Endothelial cell of umbilical vein (primary cell): Measurements from ENCODE around the gene DEGS2. TPM values are rescaled to one million over a fixed set of nuclear protein-coding genes. Genes with fewer than 3 reads are reported as not detected.

Experiments used
- BruUV-seq: library from RNA; stranded (reverse); fragments of 400-500 nt; replicated peaks from 2 replicates; lab custom pipeline; 2021; lab: Mats Ljungman, UMichigan
- CTCF ChIA-PET: fragments of 300-600, 350-600 bp; sonication (Branson Sonifier 250); formaldehyde crosslinking; loops from one replicate; lab custom pipeline; 2021; ENCODE audit warnings: antibody characterized with exemption, inconsistent platforms; lab: Charles Lee
- POLR2A ChIA-PET: fragments of 300-600, 350-600 bp; sonication (Branson Sonifier 250); formaldehyde crosslinking; loops from one replicate; lab custom pipeline; 2021; ENCODE audit warnings: antibody characterized with exemption, inconsistent platforms; lab: Charles Lee
- DNase-seq: peaks from one replicate; pipeline ENCODE4 v3.0.0-alpha.2; 2011; ENCODE audit warnings: low read depth, low spot score
- FAIRE-seq: peaks from 2 replicates; lab custom pipeline; 2011; peaks lifted over from hg19 to GRCh38; lab: Jason Lieb, UNC
- H2AFZ ChIP-seq: 2 replicates; pipeline ENCODE4 v1.6.0; 2012; ENCODE audit warnings: low read depth, low read length, control low read depth, inconsistent platforms
- H3K27ac ChIP-seq: 2 replicates; pipeline ENCODE4 v1.5.1; 2011; ENCODE audit warnings: low read depth, mild to moderate bottlenecking, control low read depth, low read length, moderate library complexity; ENCODE audit not compliant: insufficient read depth
- H3K27me3 ChIP-seq, 2 experiments: 2 replicates each; pipeline versions ENCODE4 v1.6.0 to v1.6.1; 2011; ENCODE audit warnings: low read length in 2 of 2, mixed read lengths in 1 of 2; ENCODE audit not compliant: control insufficient read depth in 2 of 2, insufficient read depth in 2 of 2
- H3K36me3 ChIP-seq, 2 experiments: 2 replicates in 1 of 2; 3 replicates in 1 of 2; pipeline ENCODE4 v1.5.1; 2011; ENCODE audit warnings: low read length in 2 of 2, mild to moderate bottlenecking in 1 of 2, moderate library complexity in 1 of 2; ENCODE audit not compliant: control insufficient read depth in 2 of 2, insufficient read depth in 2 of 2; ENCODE audit errors: extremely low read depth in 1 of 2
- H3K4me1 ChIP-seq: 3 replicates; pipeline ENCODE4 v1.5.1; 2011; ENCODE audit warnings: mild to moderate bottlenecking, low read length; ENCODE audit not compliant: control insufficient read depth, insufficient read depth; ENCODE audit errors: extremely low read depth
- H3K4me2 ChIP-seq: 2 replicates; pipeline ENCODE4 v1.6.1; 2011; ENCODE audit warnings: low read length, control low read depth, mixed read lengths; ENCODE audit not compliant: insufficient read depth
- H3K4me3 ChIP-seq, 3 experiments: fragments of 200-600 bp in 1 of 3; sonication (generic), shearing (Covaris generic) in 1 of 3; replicated peaks in 1 of 3; 2 replicates each; pipeline ENCODE4 v1.5.1; 2011 to 2016; ENCODE audit warnings: control low read depth in 3 of 3, low read length in 3 of 3, mild to moderate bottlenecking in 2 of 3, inconsistent platforms in 1 of 3, low read depth in 1 of 3, moderate library complexity in 1 of 3; ENCODE audit not compliant: insufficient read depth in 1 of 3
- H3K79me2 ChIP-seq: 2 replicates; pipeline ENCODE4 v1.6.0; 2012; ENCODE audit warnings: low read length, inconsistent platforms; ENCODE audit not compliant: control insufficient read depth, insufficient read depth
- H3K9ac ChIP-seq: replicated peaks from 2 replicates; pipeline ENCODE3; 2011; ENCODE audit warnings: low read length, control low read depth; ENCODE audit not compliant: insufficient read depth; ENCODE audit errors: extremely low read depth
- H3K9me1 ChIP-seq: replicated peaks from 3 replicates; pipeline ENCODE4 v1.6.0; 2011; ENCODE audit warnings: mild to moderate bottlenecking, low read length; ENCODE audit not compliant: control insufficient read depth, insufficient read depth; ENCODE audit errors: extremely low read depth
- H3K9me3 ChIP-seq: replicated peaks from 2 replicates; pipeline ENCODE4 v1.5.1; 2012; ENCODE audit warnings: low read length, inconsistent platforms; ENCODE audit not compliant: control insufficient read depth, insufficient read depth
- H4K20me1 ChIP-seq: replicated peaks from 2 replicates; pipeline ENCODE3; 2011; ENCODE audit warnings: mild to moderate bottlenecking, low read length; ENCODE audit not compliant: control insufficient read depth, insufficient read depth; ENCODE audit errors: extremely low read depth
- CTCF ChIP-seq, 2 donors: IDR thresholded peaks; 1 replicate in 1 of 2; 2 replicates in 1 of 2; pipeline ENCODE4 v1.5.1; 2011; ENCODE audit warnings: low read length in 2 of 2, mild to moderate bottlenecking in 2 of 2, moderate library complexity in 2 of 2, control low read depth in 1 of 2, inconsistent platforms in 1 of 2, low read depth in 1 of 2; ENCODE audit not compliant: insufficient read depth in 1 of 2; ENCODE audit errors: extremely low read depth in 1 of 2
- EZH2 ChIP-seq: IDR thresholded peaks from 2 replicates; pipeline ENCODE4 v1.6.1; 2012; ENCODE audit warnings: borderline replicate concordance, low read depth, mild to moderate bottlenecking, moderate library complexity, low read length, inconsistent platforms; ENCODE audit not compliant: severe bottlenecking
- FOS ChIP-seq: IDR thresholded peaks from 2 replicates; pipeline ENCODE4 v1.6.1; 2011; ENCODE audit warnings: mild to moderate bottlenecking, low read length, moderate library complexity, borderline replicate concordance; ENCODE audit not compliant: insufficient read depth
- GATA2 ChIP-seq: IDR thresholded peaks from 2 replicates; pipeline ENCODE4 v1.7.0; 2011; ENCODE audit warnings: low read depth, mild to moderate bottlenecking, moderate library complexity, mixed read lengths, low read length; ENCODE audit not compliant: insufficient read length, insufficient read depth
- JUN ChIP-seq: IDR thresholded peaks from 2 replicates; pipeline ENCODE4 v1.6.1; 2011; ENCODE audit warnings: borderline replicate concordance, low read depth; ENCODE audit not compliant: insufficient read length, insufficient read depth
- MYC ChIP-seq: IDR thresholded peaks from one replicate; pipeline ENCODE4 v1.6.1; 2011; ENCODE audit warnings: mild to moderate bottlenecking, low read depth, low read length
- POLR2A ChIP-seq: IDR thresholded peaks from 2 replicates; pipeline ENCODE4 v1.6.1; 2012; ENCODE audit warnings: low read depth, mild to moderate bottlenecking, control low read depth, low read length
- POLR2AphosphoS5 ChIP-seq: IDR thresholded peaks from 2 replicates; pipeline ENCODE4 v1.6.1; 2012; ENCODE audit warnings: low read depth, mild to moderate bottlenecking, control low read depth, low read length, moderate library complexity; ENCODE audit not compliant: insufficient read depth
- dilution Hi-C: fragments of 300-500 bp; cut with MboI; formaldehyde crosslinking; loops from one replicate; pipeline ENCODE4 v1.15.0; 2019; ENCODE audit warnings: low sequenced_read_pairs; ENCODE audit not compliant: extremely low pct_ligation_motif_present
- intact Hi-C: fragments of 100-400 bp; cut with micrococcal nuclease; formaldehyde crosslinking; loops from one replicate; pipeline ENCODE4 v1.10.0; 2022
- polyA plus RNA-seq, 4 experiments: library from polyadenylated mRNA; depleted of rRNA in 3 of 4; stranded (reverse) in 3 of 4; unstranded in 1 of 4; fragments of >200 nt; gene quantifications; 2 replicates each; pipeline versions ENCODE4 v1.2.1 to v1.2.3, GENCODE V29; 2011 to 2012; ENCODE audit warnings: missing spikeins in 1 of 4
- total RNA-seq: library from RNA; stranded (reverse); gene quantifications from 2 replicates; pipeline ENCODE4 v1.2.3, GENCODE V29; 2021
- TF ChIP-seq, protein P1 (sequence below): IDR thresholded peaks from 2 replicates; pipeline ENCODE4 v1.6.1; 2011; ENCODE audit not compliant: insufficient read depth, insufficient read length

DEGS2 gene
- total and polyA plus RNA-seq, 2 donors (not counting 3 experiments of a cell fraction or from before 2014, with no cell fraction given), result 0.06 TPM; not detected in 1

DNA sequence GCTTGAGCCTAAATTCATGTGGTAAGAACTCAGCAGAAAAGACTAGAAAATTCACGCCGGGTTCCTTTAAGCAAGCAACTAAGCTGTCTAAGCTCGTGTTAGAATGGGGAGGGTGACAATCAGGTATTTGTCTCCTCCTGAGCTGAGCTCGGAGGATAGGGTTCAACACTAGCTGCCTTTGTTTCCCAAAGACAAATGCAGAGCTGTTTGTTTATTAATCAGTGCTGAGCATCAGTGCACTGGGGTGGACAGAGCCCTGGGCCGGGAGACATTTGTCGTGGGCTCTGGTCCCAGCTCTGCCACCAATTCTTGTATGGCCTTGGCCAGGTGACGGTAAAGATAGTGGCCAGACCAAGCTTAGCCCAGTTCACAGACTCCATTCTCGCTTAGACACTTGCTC lies 43.7 kb downstream of the DEGS2 start:
- Histone ChIP-seq H2AFZ (no peak overlapping the region), H3K9me1 (no peaks in the 10 kb centered on the region), H4K20me1 (no peaks in the 10 kb centered on the region), H3K9me3 (no peaks in the 10 kb centered on the region), H3K4me3 (no peak overlapping the region), H3K4me2 (no peak overlapping the region), H3K9ac (no peak overlapping the region), H3K36me3 (no peaks in the 10 kb centered on the region), H3K4me1 (no peaks in the 10 kb centered on the region), H3K27me3 (no peaks in the 10 kb centered on the region), H3K79me2 (no peaks in the 10 kb centered on the region), H3K27ac (no peak overlapping the region)
- dilution Hi-C loops, result no loop called here
- intact Hi-C loops, result no loop called here
- no peak for TF ChIP-seq GATA2
- no peak for TF ChIP-seq POLR2AphosphoS5
- no peak for TF ChIP-seq MYC
- TF ChIP-seq CTCF (IDR thresholded peaks at IDR 0.05; ENCODE audit: extremely low read depth in 1 of 2, insufficient read depth in 1 of 2, low read depth in 1 of 2, low read length in 2 of 2), result no peak
- TF ChIP-seq, protein P1, sequence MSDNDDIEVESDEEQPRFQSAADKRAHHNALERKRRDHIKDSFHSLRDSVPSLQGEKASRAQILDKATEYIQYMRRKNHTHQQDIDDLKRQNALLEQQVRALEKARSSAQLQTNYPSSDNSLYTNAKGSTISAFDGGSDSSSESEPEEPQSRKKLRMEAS, result no peak
- TF ChIP-seq POLR2A, result no peak
- no peak for TF ChIP-seq JUN
- TF ChIP-seq FOS, result no peak
- TF ChIP-seq EZH2, result no peak
- POLR2A ChIA-PET, result no interaction called here
- BruUV-seq, result no TSS peak
- DNase-seq (no peak), FAIRE-seq (no peak)
- CTCF ChIA-PET, result interaction anchor here (1.1 to 1.4 kb wide), 3 partner anchors 10 to 77 kb away, joined by 3 read pairs; no protein-coding TSS in a partner anchor
